Erythroblast (primary cell): ENCODE measurements around the gene LRRTM4.

Source experiments
- DNase-seq, 2 experiments: peaks; one replicate each; lab custom pipeline; 2025; lab: John Stamatoyannopoulos, UW
- GATA1 ChIP-seq: IDR thresholded peaks from 2 replicates; pipeline ENCODE4 v1.6.1; 2011; ENCODE audit warnings: low read depth, mild to moderate bottlenecking, control low read depth, low read length, moderate library complexity
- POLR2A ChIP-seq: IDR thresholded peaks from 2 replicates; pipeline ENCODE4 v1.6.1; 2011; ENCODE audit warnings: mild to moderate bottlenecking, low read length

The LRRTM4 gene

DNA sequence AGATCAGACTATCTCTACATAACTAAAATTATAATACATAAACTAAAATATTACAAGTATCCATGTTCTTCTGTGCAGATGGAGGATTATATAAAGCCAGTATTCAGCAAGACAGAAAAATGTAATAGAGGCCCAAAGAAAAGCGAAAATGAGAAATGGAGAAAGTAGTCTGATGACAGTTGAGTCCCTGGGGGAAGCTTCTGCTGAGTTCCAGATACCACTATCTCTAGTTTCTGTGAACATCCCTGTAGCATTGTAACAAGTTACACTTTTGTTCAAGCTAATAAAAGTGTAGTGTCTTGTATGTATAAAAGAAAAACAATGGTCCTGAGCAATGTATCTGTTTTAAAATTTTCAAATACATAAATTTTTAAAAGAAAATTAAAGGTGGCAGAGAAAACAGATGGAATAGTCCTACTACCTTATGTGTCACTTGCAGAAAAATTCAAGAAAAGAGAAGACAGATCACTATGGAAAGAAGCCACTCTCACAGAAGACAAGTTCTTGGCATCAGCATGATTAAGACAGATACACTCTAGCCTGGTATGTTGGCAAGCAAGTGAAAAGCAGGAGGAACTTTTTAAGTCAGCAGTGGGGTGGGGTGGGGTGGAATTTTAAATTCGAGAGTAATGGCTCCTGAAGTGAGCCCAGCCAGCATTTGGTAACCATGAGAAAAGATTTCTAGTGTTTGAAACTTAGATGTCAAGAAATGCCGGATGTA, 541.9 kb downstream of the LRRTM4 start:
- DNase-seq = no peak
- TF ChIP-seq POLR2A (no peak), GATA1 (no peak)

DNA sequence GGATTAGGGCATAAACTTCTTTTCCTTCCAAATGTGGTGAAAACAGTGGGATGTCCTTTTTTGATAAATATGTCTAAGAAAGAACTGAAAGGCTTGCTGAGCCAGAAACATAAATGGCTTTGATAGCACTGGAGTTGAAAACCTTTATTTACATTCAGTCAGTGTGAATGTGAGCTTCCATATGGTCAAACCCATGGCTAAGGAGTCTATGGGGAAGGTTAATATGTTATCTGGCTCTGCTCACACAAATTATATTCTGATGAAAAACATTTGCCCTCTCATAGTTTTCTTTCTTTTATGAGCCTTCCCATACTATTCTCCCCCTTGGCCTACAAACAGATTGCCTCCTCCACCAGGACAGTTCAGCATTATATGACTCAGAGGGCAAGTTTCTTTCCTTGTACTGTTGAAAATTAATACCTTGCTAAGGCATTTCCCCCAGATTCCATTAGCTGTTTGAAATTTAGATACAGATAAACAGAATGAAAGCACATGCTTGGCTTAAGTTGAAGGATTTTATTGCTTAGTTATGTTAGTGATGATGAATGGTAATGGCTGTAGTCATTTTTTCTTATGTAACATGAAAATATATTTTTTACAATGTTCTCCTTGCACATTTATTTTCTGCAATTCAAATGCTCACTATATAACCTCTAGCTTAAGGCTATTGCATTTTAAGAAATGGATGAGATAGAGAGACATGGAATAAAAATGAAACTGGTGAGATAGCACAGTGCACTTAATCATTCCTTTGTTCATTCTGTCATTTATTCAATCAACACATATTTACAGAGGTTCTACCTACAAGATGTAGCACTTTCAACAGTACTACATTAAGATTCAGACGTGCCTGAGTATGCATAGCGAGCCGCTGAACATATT, 544.1 kb downstream of the LRRTM4 start:
- TF ChIP-seq POLR2A (no peak), GATA1 (no peak)
- DNase-seq = no peak

DNA sequence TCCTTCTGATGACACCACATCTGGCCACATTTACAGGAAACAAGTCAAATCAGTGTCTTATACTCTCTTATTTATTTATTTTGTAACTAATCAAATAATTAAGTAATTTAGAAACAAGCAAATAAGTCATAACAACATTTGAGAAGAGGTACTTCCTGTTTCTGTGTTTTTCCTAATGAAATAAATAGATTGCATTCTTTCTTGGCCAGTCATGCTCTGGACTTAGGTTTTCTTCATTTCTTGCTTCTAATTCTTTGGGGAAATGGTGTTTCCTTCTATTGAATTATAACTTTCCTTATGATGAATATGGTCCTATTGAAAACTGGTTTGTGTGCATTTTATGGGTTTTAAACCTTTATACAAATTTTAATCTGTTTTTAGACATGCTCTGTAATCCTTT, 546.4 kb downstream of the LRRTM4 start:
- TF ChIP-seq POLR2A (no peak), GATA1 (no peak)
- no peak for DNase-seq

DNA sequence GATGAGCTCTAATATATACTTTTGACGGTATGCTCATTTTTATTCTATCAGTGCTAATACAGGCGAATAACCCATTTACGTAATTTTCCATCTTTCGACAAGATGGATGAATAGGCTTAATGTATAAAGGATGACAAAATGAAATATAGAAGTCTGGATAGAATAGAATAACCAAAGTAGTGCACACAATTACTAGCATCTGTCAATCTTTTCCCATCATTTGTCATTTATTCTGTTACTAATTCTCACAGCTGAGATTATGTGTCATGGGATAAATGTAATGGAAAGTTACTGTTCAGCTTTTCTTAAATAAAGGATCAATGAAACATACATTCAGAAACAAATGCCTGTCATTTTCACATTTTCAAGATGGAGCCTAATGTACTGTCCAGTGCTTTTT, 548.6 kb downstream of the LRRTM4 start:
- DNase-seq = no peak
- TF ChIP-seq GATA1 = no peak
- TF ChIP-seq POLR2A = no peak

DNA sequence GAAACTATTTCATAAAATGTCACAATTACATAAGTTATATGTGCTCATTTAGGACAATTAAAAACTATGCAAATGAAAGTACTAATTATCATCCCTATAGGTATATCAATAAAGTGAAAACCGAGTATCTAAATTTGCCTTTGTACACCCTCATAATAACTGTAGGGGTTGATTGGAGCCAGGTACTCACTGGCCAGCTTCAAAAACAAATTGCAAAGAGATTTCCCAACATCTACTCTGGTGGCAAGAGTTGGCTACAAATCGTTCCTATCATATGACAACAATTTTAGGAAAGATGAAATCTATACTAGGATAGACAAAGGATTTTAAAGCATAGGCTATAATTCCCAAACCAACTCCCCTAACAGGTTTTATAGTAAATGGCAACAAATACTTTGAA, 556.4 kb downstream of the LRRTM4 start:
- DNase-seq = no peak
- no peak for TF ChIP-seq POLR2A
- TF ChIP-seq GATA1 = no peak

GRCh38 chr2:76958749-76959148, 563.4 kb downstream of the LRRTM4 start:
- DNase-seq = no peak
- TF ChIP-seq GATA1 = no peak
- no peak for TF ChIP-seq POLR2A

- TF ChIP-seq POLR2A (no peak), GATA1 (no peak)
- DNase-seq = peak; percentile 25 to 51
Measured at GRCh38 chr2:76953733-76954347, 568.3 kb downstream of the LRRTM4 start.

- TF ChIP-seq GATA1 (no peak), POLR2A (no peak)
- no peak for DNase-seq
Measured at GRCh38 chr2:76946631-76947145, 575.5 kb downstream of the LRRTM4 start.

DNA sequence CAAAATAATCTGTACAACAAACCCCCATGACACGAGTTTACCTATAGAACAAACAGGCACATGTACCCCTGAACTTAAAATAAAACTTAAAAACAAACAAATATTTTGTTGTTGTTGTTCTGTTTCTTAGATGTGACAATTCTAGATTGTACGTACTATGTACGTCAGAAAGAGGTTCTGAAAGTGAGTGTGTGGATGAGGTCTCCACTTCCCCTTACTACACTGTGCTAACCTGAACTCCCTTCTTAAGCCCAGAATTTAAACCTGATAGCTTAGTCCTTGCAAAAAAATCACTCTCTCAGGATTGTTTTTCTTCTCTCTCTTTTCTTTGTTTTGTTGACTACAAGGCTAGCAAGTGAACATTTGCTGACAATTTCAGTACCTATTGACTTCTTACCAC, 581.6 kb downstream of the LRRTM4 start:
- DNase-seq = no peak
- TF ChIP-seq GATA1 (no peak), POLR2A (no peak)

DNA sequence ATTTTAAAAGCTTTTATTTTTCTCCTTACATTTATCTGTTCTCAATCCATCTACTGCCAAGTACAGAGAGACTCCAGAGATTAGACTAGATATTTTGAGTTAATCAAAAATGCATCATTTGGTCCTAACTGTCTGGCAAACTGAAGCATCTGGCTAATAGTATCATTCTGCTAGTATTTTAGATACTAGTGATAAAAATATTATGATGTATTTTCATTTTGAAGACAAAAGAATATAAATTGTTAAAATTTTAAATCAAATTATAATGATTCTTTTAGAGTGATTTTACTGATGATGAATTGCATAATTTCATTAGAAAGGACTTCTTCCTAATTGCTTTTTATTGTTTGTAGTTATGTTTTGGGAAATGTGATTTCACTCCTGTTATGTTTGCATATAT, 584.0 kb downstream of the LRRTM4 start:
- TF ChIP-seq GATA1 = no peak
- no peak for TF ChIP-seq POLR2A
- DNase-seq = no peak

- no peak for DNase-seq
- TF ChIP-seq POLR2A (no peak), GATA1 (no peak)
Measured at GRCh38 chr2:76932550-76932949, 589.6 kb downstream of the LRRTM4 start.

DNA sequence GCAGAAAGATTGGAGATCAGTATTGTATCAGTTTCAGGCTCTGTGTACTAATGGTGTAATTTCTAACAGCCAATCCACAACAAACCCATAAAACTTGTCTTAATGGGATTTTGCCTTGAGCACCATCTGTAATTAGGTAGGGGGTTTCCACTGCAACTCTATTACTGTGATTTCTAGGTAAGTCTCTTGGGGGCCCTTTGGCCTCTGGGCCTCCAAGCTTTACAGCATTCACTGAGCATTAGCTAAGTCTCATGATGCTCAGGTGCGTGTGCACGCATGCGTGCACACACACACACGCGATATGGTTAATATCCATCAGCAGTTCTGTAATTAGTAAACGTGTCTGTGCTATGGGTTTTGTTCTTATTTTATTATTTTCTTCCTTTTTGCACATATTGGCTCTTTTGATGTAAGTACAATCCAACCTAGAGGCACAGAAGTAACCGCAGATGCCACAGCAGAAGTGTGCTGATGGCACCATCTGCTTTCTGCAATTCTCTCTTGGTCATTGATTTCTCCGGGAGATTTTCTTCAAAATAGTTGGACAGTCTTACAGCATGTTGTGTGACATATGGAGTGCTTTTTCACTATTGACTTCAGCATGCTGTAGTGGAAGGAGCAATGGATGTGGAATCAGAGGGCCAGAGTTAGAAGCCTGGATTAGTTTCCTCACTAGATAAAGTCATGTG, 592.0 kb downstream of the LRRTM4 start:
- DNase-seq = no peak
- TF ChIP-seq POLR2A (no peak), GATA1 (no peak)

- TF ChIP-seq GATA1 = no peak
- TF ChIP-seq POLR2A = no peak
- no peak for DNase-seq
Measured at GRCh38 chr2:76928026-76928425, 594.1 kb downstream of the LRRTM4 start.
